Adrenal gland (tissue), 5 donors: ENCODE measurements around the gene UBE2D2.

Source experiments
- CTCF ChIP-seq, 6 experiments: fragments of 450-650 bp in 4 of 6; fragments of 200-600 bp in 2 of 6; sonication (generic) in 1 of 6; IDR thresholded peaks; 1 replicate in 5 of 6; 2 replicates in 1 of 6; pipeline versions ENCODE4 v1.5.1 to v1.8.0; 2016 to 2021; ENCODE audit warnings: antibody characterized with exemption in 6 of 6, mild to moderate bottlenecking in 2 of 6, moderate library complexity in 1 of 6
- POLR2A ChIP-seq, 2 donors: fragments of 450-650 bp; IDR thresholded peaks; one replicate each; pipeline ENCODE4 v1.6.1; 2017; ENCODE audit warnings: antibody characterized with exemption in 2 of 2, mild to moderate bottlenecking in 2 of 2, moderate library complexity in 1 of 2
- donor health status: DM: no; HTN: no; CAD: no.

GRCh38 chr5:139560752-139561654 is at the start of gene UBE2D2:
- TF ChIP-seq CTCF (IDR thresholded peaks at IDR 0.05) (peak in 2 of 6 experiments; percentile 5 to 8), POLR2A (IDR thresholded peaks at IDR 0.05) (peak; percentile 86 to 89)
